CD1c-positive myeloid dendritic cell (primary cell): Measurements from ENCODE around the gene DIAPH2.
"Not testable (repeated sequence)": the region's sequence is repeated elsewhere in the genome, so short reads cannot be mapped to it uniquely, and the experiment has no call there.

Experiments used
- DNase-seq: peaks from one replicate; pipeline ENCODE4 v3.0.0-alpha.2; 2016; ENCODE audit errors: extremely low spot score

The DIAPH2 gene

GRCh38 chrX:96833333-96833732, 148.7 kb downstream of the DIAPH2 start:
- DNase-seq, result no peak

GRCh38 chrX:96834137-96834536, 149.5 kb downstream of the DIAPH2 start:
- DNase-seq, result no peak

- no peak for DNase-seq
These were observed 151.1 kb downstream of the DIAPH2 start for GRCh38 chrX:96835660-96836289.

- DNase-seq, result no peak
These were observed 153.2 kb downstream of the DIAPH2 start for GRCh38 chrX:96837808-96838207.

- DNase-seq, result no peak
These were observed 153.9 kb downstream of the DIAPH2 start for GRCh38 chrX:96838537-96838936.

GRCh38 chrX:96841325-96841724, 156.7 kb downstream of the DIAPH2 start:
- DNase-seq, result no peak

DNA sequence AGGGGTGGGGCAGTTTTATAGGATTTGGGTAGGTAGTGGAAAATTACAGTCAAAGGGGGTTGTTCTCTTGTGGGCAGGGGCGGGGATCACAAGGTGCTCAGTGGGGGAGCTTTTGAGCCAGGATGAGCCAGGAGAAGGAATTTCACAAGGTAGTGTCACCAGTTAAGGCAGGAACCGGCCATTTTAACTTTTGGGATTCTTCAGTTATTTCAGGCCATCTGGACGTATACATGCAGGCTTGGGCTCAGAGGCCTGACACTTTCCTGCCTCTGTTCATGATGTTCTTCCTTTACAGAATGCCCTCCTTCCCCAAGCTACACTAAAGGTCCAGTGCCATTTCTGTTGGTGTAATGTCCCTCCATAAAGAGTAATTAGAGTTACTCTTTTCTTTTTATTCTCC, 157.2 kb downstream of the DIAPH2 start:
- not testable (repeated sequence) for DNase-seq

DNA sequence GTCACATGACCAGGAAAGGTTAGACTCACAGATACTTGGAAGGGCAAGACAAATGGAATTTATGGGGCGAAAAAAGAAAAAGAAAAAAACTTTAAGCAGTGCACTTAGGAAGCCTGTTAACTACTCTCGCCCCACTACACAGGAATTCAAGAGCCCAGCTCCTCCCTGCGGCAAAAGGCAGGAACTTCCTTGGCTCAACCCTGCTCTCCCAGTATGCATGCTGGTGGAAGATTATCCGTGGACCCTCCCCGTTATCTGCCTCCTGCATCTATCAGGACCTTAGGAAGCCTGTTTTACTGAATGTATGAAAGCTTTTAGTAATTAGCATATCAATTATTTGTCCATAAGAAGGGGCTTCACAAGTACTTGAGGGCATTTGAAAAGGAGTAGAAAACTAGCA, 158.9 kb downstream of the DIAPH2 start:
- no peak for DNase-seq

DNA sequence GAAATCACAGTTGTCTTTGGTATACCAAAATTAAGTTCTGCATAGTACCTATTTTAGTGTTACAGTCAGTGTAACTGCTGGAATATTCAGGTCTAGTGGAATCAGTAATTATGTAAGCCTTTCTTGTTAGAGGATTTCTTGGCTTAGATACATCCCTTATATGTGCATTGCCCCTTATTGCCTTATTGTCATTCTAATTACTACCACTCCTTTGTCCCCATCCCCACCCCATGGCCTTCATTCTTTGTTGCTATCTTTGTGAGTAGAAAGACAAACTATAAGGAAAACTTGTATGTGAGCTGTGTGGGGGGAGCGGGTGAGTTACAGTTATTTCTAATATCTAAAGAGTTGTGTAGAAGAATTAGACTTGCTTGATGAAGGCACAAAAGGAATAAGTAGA, 162.2 kb downstream of the DIAPH2 start:
- no peak for DNase-seq

GRCh38 chrX:96859422-96859821, 174.8 kb downstream of the DIAPH2 start:
- not testable (repeated sequence) for DNase-seq

DNA sequence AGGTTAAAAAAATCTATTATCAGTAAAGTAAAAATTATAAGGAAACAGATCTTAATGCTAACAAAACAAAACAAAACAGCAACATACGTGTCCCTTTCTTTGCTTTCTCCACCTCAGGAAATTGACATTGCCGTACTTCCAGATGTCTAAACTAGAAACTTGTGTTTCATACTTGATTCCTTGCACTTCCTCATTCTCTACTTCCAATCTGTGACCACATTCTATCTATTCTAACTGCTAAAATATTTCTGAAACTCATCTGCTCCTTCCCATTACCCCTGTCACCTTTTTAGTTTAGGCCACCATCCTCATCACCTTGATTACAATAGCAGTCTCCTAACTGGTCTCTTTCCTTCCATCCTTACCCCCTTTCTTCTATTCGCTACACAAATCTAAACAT, 176.6 kb downstream of the DIAPH2 start:
- no peak for DNase-seq

DNA sequence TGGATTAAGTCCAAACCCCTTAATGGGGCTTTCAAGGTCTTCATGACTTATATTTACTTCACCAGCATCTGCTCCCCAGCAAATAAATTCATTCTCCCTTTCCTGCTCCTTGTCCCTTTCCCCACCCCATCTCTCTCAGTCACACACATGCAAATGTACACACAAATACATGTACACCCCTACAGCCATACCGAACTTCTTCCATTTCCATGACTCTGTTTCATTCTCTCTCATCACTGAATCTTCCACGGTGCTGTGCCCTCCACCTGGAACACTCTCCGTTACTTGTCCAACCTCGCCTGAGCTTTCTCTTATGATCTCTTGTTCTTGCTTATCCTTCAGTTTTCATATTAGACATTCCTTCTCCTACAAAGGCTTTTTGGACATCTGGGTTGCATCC, 177.0 kb downstream of the DIAPH2 start:
- no peak for DNase-seq

DNA sequence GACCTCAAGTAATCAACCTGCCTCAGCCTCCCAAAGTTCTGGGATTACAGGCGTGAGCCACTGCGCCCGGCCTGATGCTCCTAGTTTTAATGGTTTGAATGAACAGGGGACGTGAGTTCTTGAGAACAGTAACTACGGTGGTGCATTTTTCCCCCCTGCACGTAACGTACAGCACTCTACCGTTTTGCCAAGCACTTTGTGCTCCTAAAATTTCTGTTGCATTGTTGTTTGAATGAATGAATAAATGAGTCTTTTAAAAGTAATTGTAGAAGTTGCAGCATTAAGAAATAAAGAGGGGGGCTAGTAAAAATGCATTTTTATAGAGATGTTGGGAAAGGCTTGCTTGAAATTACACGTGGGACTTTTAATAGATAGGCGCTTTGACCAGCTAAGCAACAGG, 199.0 kb downstream of the DIAPH2 start, which contains the start of gene RPA4:
RPA4 (plus strand) TSS at position 301 of the 400 bp plus-strand sequence. CDS start 403 bp downstream, outside the sequence.
- no peak for DNase-seq

GRCh38 chrX:96884027-96884426, 199.4 kb downstream of the DIAPH2 start:
- no peak for DNase-seq

DNA sequence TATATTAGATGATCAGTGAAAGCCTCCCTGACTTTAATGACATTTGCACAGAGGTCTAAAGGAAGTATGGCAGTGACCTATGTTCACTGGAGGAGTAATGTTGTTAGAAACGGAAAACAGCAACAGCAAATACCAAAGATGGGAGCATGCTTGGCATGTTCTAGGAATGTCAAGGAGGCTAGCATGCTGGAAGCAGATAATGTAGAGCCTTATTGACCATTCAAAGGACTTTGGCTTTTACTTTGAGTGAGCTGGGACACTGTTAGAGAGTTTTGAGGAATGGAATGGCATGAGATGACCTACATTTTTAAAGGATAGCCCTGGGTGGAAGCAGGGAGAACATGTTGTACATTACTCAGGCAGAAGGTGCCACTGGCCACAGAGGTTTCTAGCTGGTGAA, 205.1 kb downstream of the DIAPH2 start:
- DNase-seq, result no peak

- DNase-seq, result no peak
These were observed 222.1 kb downstream of the DIAPH2 start for GRCh38 chrX:96906741-96907140.

DNA sequence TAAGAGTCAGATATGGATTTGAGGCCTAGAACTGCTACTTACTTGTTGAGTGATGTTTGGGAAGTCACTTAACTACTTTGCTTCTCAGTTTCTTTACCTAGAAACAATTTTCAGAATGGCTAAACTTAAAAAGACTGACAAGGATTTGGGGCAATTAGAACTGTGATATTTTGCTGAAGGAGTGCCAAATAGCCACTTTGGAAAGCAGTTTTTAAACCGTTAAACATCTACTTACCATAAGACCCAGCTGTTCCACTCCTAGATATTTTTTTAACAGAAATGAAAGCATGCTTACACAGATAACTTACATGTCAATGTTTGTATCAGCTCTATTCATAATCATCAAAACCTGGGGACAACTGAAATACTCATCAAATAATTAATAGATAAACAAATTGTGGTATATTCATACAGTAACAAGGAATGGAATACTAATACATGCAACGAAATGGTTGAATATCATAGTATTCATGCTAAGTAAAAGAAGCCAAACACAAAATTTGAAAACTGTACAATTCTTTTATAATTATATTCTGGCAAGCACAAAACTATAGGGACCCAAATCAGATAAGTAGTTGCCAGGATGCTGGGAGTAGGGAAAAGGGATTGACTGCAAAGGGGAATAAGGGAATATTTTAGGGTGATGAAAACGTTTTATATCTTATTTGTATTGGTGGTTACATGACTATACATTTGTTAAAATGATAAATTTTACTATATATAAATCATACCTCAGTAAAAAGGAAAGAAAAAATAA, 223.1 kb downstream of the DIAPH2 start:
- no peak for DNase-seq

DNA sequence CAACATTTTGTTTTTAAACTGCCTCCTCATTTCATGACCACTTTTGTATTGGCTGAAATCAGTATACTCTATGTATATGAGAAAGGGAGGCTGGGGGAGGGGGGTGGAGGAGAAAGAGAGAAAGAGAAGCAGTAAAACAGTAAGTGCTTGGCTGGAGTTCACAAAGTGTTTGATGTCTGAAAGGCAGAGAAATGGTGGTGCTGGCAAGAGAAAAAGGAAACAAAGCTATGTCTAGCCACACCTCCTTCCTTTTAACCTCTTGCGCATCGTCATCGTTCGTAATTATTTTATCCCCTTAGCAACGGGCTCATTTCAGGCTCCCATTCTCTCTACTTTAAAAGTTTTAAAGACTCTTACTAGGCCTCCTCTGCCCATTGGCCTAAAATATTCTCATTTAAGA, 224.6 kb downstream of the DIAPH2 start:
- no peak for DNase-seq

DNA sequence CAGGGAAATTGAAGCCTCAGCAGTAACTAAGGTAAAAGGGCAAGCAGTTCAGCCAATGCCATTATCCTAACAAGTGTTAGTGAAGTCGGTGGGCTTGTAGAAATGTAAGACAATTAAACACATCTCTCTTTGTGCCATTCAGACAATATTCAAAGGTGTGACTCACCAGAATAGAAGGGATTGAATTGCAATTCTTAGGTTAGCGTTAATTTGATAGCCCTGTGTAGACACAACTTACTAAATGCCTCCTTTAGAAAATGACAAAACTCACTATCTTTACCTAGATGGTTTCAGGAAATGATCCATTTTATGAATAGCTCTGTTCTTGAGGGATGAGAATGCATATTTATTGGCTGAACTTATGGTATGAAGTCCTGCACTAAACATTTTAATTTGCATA, 234.2 kb downstream of the DIAPH2 start:
- no peak for DNase-seq

DNA sequence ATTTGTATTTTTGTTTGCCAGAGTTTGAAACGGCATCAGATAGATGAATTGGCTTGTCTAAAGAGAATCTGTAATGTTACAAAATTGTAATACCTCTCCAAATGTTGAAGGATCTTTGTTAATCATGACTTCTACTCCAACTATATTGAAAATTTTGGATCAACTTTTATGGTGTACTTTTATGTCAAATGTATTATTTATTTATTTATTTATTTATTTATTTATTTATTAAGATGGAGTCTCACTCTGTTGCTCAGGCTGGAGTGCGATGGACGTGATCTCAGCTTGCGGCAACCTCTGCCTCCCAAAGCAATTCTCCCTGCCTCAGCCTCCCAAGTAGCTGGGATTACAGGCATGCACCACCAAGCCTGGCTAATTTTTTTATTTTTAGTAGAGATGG, 235.0 kb downstream of the DIAPH2 start:
- no peak for DNase-seq

DNA sequence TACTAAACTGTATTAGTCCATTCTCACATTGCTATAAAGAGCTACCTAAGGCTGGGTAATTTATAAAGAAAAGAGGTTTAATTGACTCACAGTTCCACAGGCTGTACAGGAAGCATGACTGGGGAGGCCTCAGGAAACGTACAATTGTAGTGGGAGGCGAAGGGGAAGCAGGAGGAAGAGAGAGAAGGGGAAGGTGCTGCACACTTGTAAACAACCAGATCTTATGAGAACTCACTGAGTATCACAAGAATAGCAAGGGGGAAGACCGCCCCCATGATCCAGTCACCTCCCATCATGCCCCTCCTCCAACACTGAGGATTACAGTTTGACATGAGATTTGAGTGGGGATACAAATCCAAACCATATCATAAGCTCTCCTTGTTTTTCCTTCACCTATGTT, 239.9 kb downstream of the DIAPH2 start:
- no peak for DNase-seq

GRCh38 chrX:96929036-96929435, 244.4 kb downstream of the DIAPH2 start:
- DNase-seq, result no peak

- DNase-seq, result no peak
These were observed 273.1 kb downstream of the DIAPH2 start for GRCh38 chrX:96957718-96958117.

- DNase-seq, result no peak
These were observed 287.2 kb downstream of the DIAPH2 start for GRCh38 chrX:96971812-96972211.
